NK-92 (cell line): ENCODE data around the gene COX8C.
"Not testable (repeated sequence)": the region's sequence is repeated elsewhere in the genome, so short reads cannot be mapped to it uniquely, and the experiment has no call there.

ENCODE experiments used
- DNase-seq: peaks from one replicate; lab custom pipeline; 2025; ENCODE audit not compliant: unreplicated experiment; lab: John Stamatoyannopoulos, UW

Gene COX8C

GRCh38 chr14:93368996-93369712 is 22.2 kb downstream of the COX8C start:
- no peak for DNase-seq

- DNase-seq, result no peak
Measured at GRCh38 chr14:93369713-93370266, 22.8 kb downstream of the COX8C start.

DNA sequence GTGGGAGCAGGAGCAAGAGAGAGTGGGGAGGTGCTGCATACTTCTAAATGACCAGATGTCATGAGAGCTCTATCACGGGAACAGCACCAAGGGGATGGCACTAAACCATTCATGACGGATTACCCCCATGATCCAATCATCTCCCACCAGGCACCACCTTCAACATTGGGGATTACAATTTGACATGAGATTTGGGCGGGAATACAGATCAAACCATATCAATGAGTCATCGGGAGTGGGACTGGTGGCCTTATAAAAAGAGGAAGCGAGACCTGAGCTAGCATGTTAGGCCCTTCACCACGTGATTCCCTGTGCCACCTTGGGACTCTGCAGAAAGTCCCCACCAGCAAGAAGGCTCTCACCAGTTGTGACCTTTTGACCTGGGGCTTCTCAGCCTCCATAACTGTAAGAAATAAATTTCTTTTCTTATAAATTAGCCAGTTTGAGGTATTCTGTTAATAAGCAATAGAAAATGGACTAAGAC is 28.7 kb downstream of the COX8C start:
- DNase-seq, result no peak

GRCh38 chr14:93379831-93380230 is 32.8 kb downstream of the COX8C start:
- DNase-seq, result no peak

GRCh38 chr14:93381644-93382043 is 34.7 kb downstream of the COX8C start:
- no peak for DNase-seq

GRCh38 chr14:93384256-93384655 is 37.3 kb downstream of the COX8C start:
- not testable (repeated sequence) for DNase-seq

- no peak for DNase-seq
Measured at GRCh38 chr14:93395231-93395630, 48.2 kb downstream of the COX8C start.

GRCh38 chr14:93396456-93396855 is 49.5 kb downstream of the COX8C start:
- DNase-seq, result no peak
